Fibroblast of lung (primary cell): ENCODE data around the gene ZNHIT1. TPM values are rescaled to one million over a fixed set of nuclear protein-coding genes. Genes with fewer than 3 reads are reported as not detected.

Experiments
- DNase-seq, 2 donors: peaks; one replicate each; pipeline versions ENCODE4 v3.0.0 to v3.0.0-alpha.2; 2010; ENCODE audit warnings: low read depth in 2 of 2
- H2AFZ ChIP-seq: 2 replicates; pipeline ENCODE4 v1.5.1; 2012; ENCODE audit warnings: low read length, control low read depth, inconsistent platforms
- H3K27ac ChIP-seq: 2 replicates; pipeline ENCODE4 v1.5.1; 2011; ENCODE audit warnings: low read length, control low read depth; ENCODE audit not compliant: insufficient read depth
- H3K27me3 ChIP-seq: 2 replicates; pipeline ENCODE4 v1.5.1; 2011; ENCODE audit warnings: mild to moderate bottlenecking, low read length; ENCODE audit not compliant: control insufficient read depth, insufficient read depth
- H3K36me3 ChIP-seq: 2 replicates; pipeline ENCODE4 v1.5.1; 2011; ENCODE audit warnings: low read length; ENCODE audit not compliant: control insufficient read depth, insufficient read depth
- H3K4me1 ChIP-seq: 2 replicates; pipeline ENCODE4 v1.5.1; 2011; ENCODE audit warnings: low read length; ENCODE audit not compliant: control insufficient read depth, insufficient read depth; ENCODE audit errors: extremely low read depth
- H3K4me2 ChIP-seq: 2 replicates; pipeline ENCODE4 v1.5.1; 2011; ENCODE audit warnings: low read length, control low read depth; ENCODE audit not compliant: insufficient read depth; ENCODE audit errors: extremely low read depth
- H3K4me3 ChIP-seq, 4 experiments: fragments of 200-600 bp in 1 of 4; sonication (generic) in 1 of 4; replicated peaks in 1 of 4; 2 replicates each; pipeline ENCODE4 v1.5.1; 2011 to 2016; ENCODE audit warnings: low read length in 4 of 4, low read depth in 3 of 4, mild to moderate bottlenecking in 3 of 4, control low read depth in 2 of 4, inconsistent platforms in 1 of 4, mixed read lengths in 1 of 4; ENCODE audit not compliant: insufficient read depth in 1 of 4; ENCODE audit errors: control extremely low read depth in 1 of 4
- H3K79me2 ChIP-seq: 2 replicates; pipeline ENCODE4 v1.5.1; 2012; ENCODE audit warnings: mild to moderate bottlenecking, low read length, inconsistent platforms; ENCODE audit not compliant: control insufficient read depth, insufficient read depth
- H3K9ac ChIP-seq: 2 replicates; pipeline ENCODE4 v1.5.1; 2011; ENCODE audit warnings: mild to moderate bottlenecking, low read length, control low read depth; ENCODE audit not compliant: insufficient read depth
- H3K9me3 ChIP-seq: 2 replicates; pipeline ENCODE4 v1.5.1; 2012; ENCODE audit warnings: low read depth, low read length; ENCODE audit not compliant: control insufficient read depth, insufficient read depth
- H4K20me1 ChIP-seq: 2 replicates; pipeline ENCODE4 v1.5.1; 2011; ENCODE audit warnings: low read length; ENCODE audit not compliant: control insufficient read depth, insufficient read depth; ENCODE audit errors: extremely low read depth
- EZH2 ChIP-seq: IDR thresholded peaks from 2 replicates; pipeline ENCODE4 v1.5.1; 2012; ENCODE audit warnings: low read length, control low read depth, mild to moderate bottlenecking; ENCODE audit errors: missing control alignments
- polyA plus RNA-seq, 2 donors: library from polyadenylated mRNA; depleted of rRNA in 1 of 2; stranded (reverse) in 1 of 2; unstranded in 1 of 2; fragments of >200 nt; gene quantifications; 2 replicates each; pipeline ENCODE4 v1.2.1, GENCODE V29; 2011 to 2012; ENCODE audit warnings: missing spikeins in 1 of 2
- total RNA-seq: library from RNA; depleted of rRNA; stranded (reverse); fragments of >200 nt; gene quantifications from 2 replicates; pipeline ENCODE4 v1.2.1, GENCODE V29; 2014
- TF ChIP-seq, protein P1 (sequence below), 2 donors: IDR thresholded peaks in 1 of 2; conservative IDR thresholded peaks in 1 of 2; 1 replicate in 1 of 2; 2 replicates in 1 of 2; pipeline ENCODE4 v1.5.1; 2011 to 2012; ENCODE audit warnings: low read length in 2 of 2, control low read depth in 1 of 2, inconsistent platforms in 1 of 2, low read depth in 1 of 2, mild to moderate bottlenecking in 1 of 2

ZNHIT1 gene
- total and polyA plus RNA-seq, 2 donors (not counting 1 experiment from before 2014, with no cell fraction given): 36.6 to 62.1 TPM

DNA sequence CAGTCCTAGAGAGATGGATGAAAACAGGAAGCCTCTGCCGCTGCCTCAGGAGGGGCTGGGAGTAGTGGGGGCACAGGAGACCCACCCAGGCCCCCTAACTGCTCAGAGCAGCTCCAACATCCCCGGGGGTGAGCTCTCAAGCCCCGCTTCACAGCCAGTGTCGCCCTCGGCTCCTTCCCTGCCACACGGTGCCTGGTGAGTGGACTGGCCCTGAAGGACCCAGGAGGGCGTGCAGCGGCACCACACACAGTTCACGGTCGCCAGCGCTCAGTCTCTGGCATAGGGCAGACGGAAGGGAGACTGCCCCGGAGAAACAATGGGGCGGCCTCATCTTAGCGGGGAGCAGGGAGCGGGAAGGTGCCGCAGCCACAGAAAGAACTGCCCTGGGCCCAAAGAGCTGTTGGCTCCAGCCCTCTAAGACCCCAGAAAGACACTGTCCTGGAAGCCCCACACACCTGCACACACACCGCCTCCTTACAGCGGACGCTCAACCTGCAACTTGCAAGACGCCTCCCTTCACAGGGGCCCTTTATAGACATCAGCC lies 18.4 kb downstream of the ZNHIT1 start:
- no peaks in the 10 kb centered on the region for H3K27me3 ChIP-seq
- H3K36me3 ChIP-seq: peaks cover 18% of the 10 kb centered on the region
- H3K27ac ChIP-seq: no peak overlapping the region
- H3K9me3 ChIP-seq: no peaks in the 10 kb centered on the region
- H3K4me3 ChIP-seq: no peak overlapping the region
- no peak overlapping the region for H3K4me2 ChIP-seq
- no peak overlapping the region for H3K9ac ChIP-seq
- no peak overlapping the region for H2AFZ ChIP-seq
- TF ChIP-seq EZH2: no peak
- TF ChIP-seq, protein P1, sequence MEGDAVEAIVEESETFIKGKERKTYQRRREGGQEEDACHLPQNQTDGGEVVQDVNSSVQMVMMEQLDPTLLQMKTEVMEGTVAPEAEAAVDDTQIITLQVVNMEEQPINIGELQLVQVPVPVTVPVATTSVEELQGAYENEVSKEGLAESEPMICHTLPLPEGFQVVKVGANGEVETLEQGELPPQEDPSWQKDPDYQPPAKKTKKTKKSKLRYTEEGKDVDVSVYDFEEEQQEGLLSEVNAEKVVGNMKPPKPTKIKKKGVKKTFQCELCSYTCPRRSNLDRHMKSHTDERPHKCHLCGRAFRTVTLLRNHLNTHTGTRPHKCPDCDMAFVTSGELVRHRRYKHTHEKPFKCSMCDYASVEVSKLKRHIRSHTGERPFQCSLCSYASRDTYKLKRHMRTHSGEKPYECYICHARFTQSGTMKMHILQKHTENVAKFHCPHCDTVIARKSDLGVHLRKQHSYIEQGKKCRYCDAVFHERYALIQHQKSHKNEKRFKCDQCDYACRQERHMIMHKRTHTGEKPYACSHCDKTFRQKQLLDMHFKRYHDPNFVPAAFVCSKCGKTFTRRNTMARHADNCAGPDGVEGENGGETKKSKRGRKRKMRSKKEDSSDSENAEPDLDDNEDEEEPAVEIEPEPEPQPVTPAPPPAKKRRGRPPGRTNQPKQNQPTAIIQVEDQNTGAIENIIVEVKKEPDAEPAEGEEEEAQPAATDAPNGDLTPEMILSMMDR (conservative IDR thresholded peaks at IDR 0.05 in 1 of 2, IDR thresholded peaks at IDR 0.05 in 1 of 2; ENCODE audit: low read depth in 1 of 2, low read length in 2 of 2): no peak
- no peaks in the 10 kb centered on the region for H3K79me2 ChIP-seq
- H4K20me1 ChIP-seq: no peaks in the 10 kb centered on the region
- H3K4me1 ChIP-seq: peaks cover 10% of the 10 kb centered on the region
- no peak for DNase-seq

DNA sequence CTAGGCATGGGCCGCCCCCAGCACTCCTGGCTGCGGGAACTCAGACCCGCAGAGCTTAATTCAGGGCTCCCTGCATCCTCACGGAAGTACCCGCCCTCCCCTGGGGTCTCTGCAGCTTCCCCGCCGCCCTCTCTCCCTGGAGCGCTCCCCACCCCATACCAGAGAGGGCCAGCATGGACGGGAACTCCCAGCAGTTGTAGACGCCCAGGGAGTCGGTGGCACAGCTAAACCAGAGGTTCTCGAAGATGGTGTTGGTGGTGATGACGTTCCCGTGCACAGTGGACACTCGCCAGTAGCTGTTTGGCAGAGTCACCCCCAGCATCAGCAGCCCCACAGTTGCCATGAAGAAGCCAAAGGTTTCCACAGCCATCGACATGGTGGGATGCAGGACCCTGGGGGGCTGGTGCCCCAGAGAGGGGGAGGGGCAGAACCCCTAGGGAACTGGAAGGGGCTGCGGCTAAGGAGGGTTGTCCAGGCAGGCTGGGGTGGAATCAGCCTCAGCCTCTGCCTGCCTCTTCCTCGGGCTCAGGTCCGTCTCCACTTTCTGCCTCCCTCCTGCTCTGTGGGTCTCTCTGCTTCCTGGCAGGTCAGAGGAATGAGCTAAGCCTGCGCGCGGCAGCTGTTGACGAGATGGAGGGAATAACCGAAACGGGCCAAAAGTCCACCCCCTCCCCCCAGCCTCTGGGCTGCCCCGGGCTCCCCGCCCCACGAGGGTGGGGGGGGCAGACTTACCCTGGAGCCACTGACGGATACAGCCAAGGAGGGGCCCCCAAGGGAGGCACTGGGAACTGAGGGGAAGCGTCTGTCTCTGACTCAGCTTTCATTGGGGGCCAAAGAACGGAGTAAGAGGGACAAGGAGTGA lies 19.5 kb downstream of the ZNHIT1 start, which contains the start of gene CLDN15:
TSS of gene CLDN15 (minus strand) at position 597 of the 862 bp plus-strand sequence. CDS start at position 376, 221 bp downstream.
- peaks cover 3% of the 10 kb centered on the region for H3K79me2 ChIP-seq
- H3K4me1 ChIP-seq: peaks cover 10% of the 10 kb centered on the region
- H4K20me1 ChIP-seq: no peaks in the 10 kb centered on the region
- H3K36me3 ChIP-seq: peaks cover 18% of the 10 kb centered on the region
- no peaks in the 10 kb centered on the region for H3K27me3 ChIP-seq
- H3K9me3 ChIP-seq: no peaks in the 10 kb centered on the region
- H3K4me3 ChIP-seq: no peak within 1 kb of the TSS
- H2AFZ ChIP-seq: no peak within 1 kb of the TSS
- peak within 1 kb of the TSS; percentile 51 for H3K27ac ChIP-seq
- H3K4me2 ChIP-seq: no peak within 1 kb of the TSS
- no peak for TF ChIP-seq EZH2
- TF ChIP-seq, protein P1 (conservative IDR thresholded peaks at IDR 0.05 in 1 of 2, IDR thresholded peaks at IDR 0.05 in 1 of 2; ENCODE audit: low read depth in 1 of 2, low read length in 2 of 2): no peak
- peak in 1 of 2 donors; percentile 74 for DNase-seq
- no peak within 1 kb of the TSS for H3K9ac ChIP-seq
